ENCODE results near the gene CACNA2D3.

DNA sequence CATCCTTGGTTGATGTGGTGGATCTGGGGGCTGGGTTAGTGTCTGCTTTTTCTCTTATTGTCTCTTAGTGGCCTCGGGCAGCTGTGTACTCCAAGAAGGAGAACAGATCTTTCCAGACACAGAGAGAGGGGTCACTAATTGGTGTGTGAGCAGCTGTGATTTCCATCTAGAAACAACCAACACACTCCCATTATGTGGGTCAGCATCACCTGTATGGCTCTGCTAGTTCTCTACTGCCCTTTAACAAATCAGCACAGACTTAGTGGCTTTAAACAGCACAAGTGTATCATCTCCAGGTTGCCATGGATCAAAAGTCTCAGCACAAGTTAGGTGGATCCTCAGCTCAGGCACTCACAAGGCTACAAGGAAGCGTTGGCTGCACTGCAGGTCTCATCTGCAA lies 648.7 kb downstream of the CACNA2D3 start:
- TF ChIP-seq EZH2phosphoT487 (IDR thresholded peaks at IDR 0.05; ENCODE audit: insufficient read depth, low read depth) (no peak), EZH2 (IDR thresholded peaks at IDR 0.05; ENCODE audit: insufficient read depth, poor library complexity, severe bottlenecking) (no peak)
